ENCODE data around the gene SLC8A2. TPM values are rescaled to one million over a fixed set of nuclear protein-coding genes. Genes with fewer than 3 reads are reported as not detected.
A peak's percentile ranks its signal among the peaks of the same experiment; 100 is the strongest.

SLC8A2 gene
- total and polyA plus RNA-seq, 11 donors: 0.08 to 0.67 (median 0.29) TPM; not detected in 4

DNA sequence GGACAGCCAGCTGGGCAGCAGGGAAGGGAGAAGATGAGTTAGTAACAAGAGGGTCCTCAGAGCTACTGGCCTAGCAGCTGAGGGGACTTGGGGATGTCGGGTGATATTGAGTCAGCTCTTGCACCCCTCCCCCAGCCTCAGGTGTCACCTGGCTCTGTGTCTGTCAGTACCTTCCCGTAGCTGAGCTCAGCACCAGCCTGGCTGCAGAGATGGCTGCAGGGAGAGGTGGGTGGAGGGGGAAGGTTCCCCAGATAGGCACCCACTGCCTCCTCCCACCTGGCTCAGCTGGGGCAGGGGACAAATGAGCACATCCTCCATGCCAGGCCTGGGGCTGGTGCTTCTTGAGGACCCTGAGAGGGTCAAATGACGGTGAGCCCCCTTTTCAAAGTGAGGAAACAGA lies 19.2 kb upstream of the SLC8A2 start:
- H3K4me3 ChIP-seq: no peak overlapping the region
- H3K36me3 ChIP-seq: peaks cover 5 to 71% (median 53%) of the 10 kb centered on the region in 9 donors
- no peak overlapping the region for H3K27ac ChIP-seq
- H3K9me3 ChIP-seq: no peaks in the 10 kb centered on the region
- no peak for TF ChIP-seq POLR2A (IDR thresholded peaks at IDR 0.05)
- no peaks in the 10 kb centered on the region for H3K27me3 ChIP-seq
- 71 to 85% (median 75%) methylated on average over 3 of the region's 3 CpGs for WGBS, 4 donors
- intact Hi-C loops (cut with DNase I): no loop called here
- DNase-seq: peak in 1 of 5 donors; percentile 14
- no peak for ATAC-seq
- peaks cover 0 to 50% (median 13%) of the 10 kb centered on the region in 12 donors for H3K4me1 ChIP-seq

DNA sequence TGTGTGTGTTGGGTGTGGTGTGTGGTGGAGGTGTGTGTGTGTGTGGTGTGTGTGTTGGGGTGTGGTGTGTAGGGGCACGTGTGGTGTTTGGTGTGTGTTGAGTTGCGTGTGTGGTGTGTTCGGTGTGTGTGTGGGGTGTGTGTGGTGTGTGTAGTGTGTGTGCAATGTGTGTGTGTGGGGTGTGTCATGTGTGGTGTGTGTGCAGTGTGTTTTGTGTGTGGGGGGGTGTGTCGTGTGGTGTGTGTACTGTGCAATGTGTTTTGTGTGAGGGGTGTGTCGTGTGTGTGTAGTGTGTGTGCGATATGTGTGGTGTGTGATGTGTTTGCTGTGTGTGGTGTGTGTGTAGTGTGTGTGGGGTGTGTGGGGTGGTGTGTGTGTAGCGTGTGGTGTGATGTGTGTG lies 18.3 kb upstream of the SLC8A2 start:
- no peak for TF ChIP-seq POLR2A (IDR thresholded peaks at IDR 0.05)
- TF ChIP-seq, protein P1, sequence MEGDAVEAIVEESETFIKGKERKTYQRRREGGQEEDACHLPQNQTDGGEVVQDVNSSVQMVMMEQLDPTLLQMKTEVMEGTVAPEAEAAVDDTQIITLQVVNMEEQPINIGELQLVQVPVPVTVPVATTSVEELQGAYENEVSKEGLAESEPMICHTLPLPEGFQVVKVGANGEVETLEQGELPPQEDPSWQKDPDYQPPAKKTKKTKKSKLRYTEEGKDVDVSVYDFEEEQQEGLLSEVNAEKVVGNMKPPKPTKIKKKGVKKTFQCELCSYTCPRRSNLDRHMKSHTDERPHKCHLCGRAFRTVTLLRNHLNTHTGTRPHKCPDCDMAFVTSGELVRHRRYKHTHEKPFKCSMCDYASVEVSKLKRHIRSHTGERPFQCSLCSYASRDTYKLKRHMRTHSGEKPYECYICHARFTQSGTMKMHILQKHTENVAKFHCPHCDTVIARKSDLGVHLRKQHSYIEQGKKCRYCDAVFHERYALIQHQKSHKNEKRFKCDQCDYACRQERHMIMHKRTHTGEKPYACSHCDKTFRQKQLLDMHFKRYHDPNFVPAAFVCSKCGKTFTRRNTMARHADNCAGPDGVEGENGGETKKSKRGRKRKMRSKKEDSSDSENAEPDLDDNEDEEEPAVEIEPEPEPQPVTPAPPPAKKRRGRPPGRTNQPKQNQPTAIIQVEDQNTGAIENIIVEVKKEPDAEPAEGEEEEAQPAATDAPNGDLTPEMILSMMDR (IDR thresholded peaks at IDR 0.05): no peak
- peaks cover 0 to 43% (median 13%) of the 10 kb centered on the region in 12 donors for H3K4me1 ChIP-seq
- DNase-seq (peak in 1 of 5 donors; percentile 7), ATAC-seq (no peak)
- no peak overlapping the region for H3K4me3 ChIP-seq
- H3K9me3 ChIP-seq: no peaks in the 10 kb centered on the region
- no peaks in the 10 kb centered on the region for H3K27me3 ChIP-seq
- no peak overlapping the region for H3K27ac ChIP-seq
- intact Hi-C loops (cut with DNase I): no loop called here
- H3K36me3 ChIP-seq: peaks cover 5 to 68% (median 53%) of the 10 kb centered on the region in 9 donors
- WGBS, 4 donors: 86 to 93% (median 91%) methylated on average over 7 of the region's 7 CpGs

DNA sequence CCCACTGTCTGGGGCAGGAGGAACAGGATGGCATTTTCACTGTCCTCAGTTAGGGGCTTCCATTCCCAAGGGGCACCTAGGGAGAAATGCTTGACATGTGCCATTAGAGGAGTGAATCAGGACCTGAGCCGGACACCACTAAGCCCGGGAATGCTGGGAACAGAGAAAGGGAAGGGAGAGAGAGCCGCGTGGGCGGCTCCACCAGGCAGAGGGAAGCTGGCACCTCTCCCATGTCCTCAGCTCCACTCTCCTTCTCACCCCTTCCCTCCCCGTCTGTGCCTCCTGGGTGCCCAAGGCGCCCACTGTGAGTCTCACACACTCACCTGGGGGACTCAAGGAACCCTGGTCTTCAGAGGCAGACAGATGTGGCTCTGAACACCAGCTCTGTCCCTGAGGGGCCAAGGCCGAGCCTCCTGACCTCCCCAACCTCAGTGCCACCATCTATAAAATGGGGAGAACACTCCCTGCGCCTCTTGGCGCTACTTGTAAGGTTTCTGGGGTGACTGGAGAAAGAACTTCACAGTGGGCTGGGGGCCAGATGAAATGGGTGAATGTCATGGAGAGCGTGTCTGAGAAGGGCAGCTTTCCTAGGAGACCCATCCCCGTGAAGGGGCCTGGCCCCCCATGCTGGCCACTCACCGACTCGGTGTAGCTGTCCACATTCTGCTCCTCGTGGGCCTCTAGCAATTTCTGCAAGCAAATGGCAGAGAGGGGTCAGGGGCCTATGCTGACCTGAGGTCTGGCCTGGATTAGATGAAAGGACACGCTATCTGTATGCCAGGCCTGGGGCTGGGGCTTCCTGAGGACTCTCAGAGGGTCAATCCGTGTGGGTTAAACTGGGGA lies 17.6 kb upstream of the SLC8A2 start:
- no peak for ATAC-seq
- intact Hi-C loops (cut with DNase I): no loop called here
- Histone ChIP-seq H3K36me3 (peaks cover 5 to 65% (median 53%) of the 10 kb centered on the region in 9 donors), H3K4me1 (peaks cover 0 to 42% (median 12%) of the 10 kb centered on the region in 12 donors), H3K27me3 (no peaks in the 10 kb centered on the region), H3K9me3 (no peaks in the 10 kb centered on the region), H3K4me3 (no peak overlapping the region), H3K27ac (no peak overlapping the region)
- 78 to 86% (median 82%) methylated on average over 17 of the region's 17 CpGs for WGBS, 4 donors
- TF ChIP-seq POLR2A (IDR thresholded peaks at IDR 0.05): no peak
- TF ChIP-seq, protein P1 (IDR thresholded peaks at IDR 0.05): no peak
- peak in 1 of 5 donors; percentile 47 for DNase-seq

DNA sequence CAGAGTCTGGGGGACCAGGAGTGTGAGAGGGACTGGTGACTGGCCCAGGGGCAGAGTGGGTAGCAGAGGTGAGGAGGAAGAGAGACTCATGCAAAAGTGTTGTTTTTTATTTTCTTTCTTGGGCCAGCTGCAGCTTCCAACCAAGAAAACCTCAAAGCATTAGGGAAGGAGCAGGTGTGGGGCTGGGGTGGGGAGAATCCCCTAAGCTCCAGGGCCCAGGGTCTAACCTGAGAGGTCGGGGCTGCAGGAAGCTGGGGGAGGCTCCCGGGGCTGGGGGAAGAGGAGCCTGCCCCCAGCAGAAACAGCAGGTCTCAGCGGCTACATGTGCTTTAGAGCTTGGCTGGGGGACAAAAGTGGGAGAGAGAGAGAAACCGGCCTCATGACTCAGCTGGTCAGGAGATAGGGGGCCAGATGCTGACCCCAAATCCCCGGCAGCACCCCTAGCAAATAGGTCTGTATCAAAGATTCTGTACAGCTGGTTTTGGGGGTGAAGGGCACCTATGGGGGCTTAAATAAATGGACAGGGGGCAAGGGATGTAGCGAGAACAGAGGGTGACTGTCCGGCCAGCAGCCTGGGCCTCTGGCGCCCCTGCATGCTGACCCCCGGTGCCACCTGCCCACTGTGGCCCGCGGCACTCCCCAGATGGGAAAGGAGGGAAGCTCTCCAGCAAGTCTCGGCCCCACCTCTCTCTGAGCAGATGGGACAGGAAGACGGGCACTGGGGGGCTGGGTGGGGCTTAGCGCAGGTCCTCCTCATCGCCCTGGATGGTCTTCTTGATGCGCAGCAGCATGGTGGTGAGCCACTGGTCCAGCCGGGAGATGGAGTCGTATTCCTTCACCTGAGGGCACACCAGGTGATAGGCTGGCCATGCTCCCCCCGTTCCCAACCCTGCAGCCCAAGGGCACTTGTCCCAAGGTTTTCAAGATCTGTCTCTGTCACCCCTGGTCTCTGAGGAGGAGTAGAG lies 16.1 kb upstream of the SLC8A2 start:
- intact Hi-C loops (cut with DNase I): no loop called here
- Histone ChIP-seq H3K4me3 (no peak overlapping the region), H3K36me3 (peaks cover 1 to 51% (median 47%) of the 10 kb centered on the region in 9 donors), H3K27me3 (no peaks in the 10 kb centered on the region), H3K27ac (no peak overlapping the region), H3K4me1 (peaks cover 0 to 34% (median 13%) of the 10 kb centered on the region in 12 donors), H3K9me3 (no peaks in the 10 kb centered on the region)
- peak in 2 of 5 donors; percentile 22 to 48 for DNase-seq
- 79 to 87% (median 85%) methylated on average over 14 to 19 of the region's 19 CpGs for WGBS, 4 donors
- no peak for TF ChIP-seq POLR2A (IDR thresholded peaks at IDR 0.05)
- TF ChIP-seq, protein P1 (IDR thresholded peaks at IDR 0.05): no peak
- ATAC-seq: no peak
